ENCODE results near the gene SUGP2. TPM values are rescaled to one million over a fixed set of nuclear protein-coding genes. Genes with fewer than 3 reads are reported as not detected.

The SUGP2 gene
- total and polyA plus RNA-seq, 2 of the 13 experiments (the other 11 are each of a cell fraction or from before 2014, with no cell fraction given) = 40.6 to 57.7 TPM

DNA sequence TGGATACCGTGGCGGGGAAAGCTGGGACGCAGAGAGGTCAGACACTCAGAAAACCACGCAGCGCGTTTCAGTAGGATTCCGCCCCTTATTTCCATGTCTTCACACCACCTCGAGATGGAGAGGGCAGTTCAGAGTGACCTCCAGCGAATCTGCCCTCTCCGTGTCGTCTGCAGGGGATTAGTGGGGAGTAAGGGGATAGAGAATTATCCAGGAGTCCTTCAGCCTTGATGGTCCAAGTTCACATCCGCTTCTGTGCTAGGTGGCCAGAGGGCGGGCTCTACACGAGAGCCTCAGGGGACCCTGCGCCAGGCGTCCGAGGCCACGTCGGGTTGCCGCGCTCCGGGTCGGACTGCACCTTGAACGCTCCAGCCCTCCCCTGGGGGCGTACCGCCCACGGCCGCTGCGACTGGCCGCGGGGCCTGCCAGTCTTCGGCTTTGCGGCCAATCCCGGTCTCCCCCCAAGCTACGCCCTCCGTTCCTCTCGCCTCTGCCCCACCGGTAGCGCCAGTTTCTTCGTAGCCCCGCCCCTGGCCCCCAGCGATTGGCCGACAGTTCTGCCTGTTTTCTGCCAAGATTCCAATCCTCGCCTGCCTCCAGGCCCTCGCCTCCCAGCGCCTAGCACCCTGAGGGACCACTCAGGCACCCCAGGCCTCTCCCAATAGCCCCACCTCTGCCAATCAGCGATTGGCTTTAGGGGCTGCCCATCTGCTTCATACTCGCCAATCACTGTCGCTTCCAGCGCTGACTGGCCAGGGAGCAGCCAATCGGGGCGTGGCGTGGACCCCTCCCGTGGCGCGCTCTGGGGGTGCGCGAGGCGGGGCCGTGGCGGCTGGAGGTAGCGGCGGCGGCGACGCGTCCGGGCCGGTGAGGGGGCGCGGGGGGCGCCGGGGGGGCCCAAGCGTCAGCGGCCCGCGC lies 30.1 kb upstream of the SUGP2 start, which contains the start of gene SLC25A42 (continued):
- no peak; the same call in 1 of the 2 replicates for TF ChIP-seq ZNF776 (CRISPR knock-in tag; IDR thresholded peaks at IDR 0.05)
- TF ChIP-seq ZFX (CRISPR knock-in tag; IDR thresholded peaks at IDR 0.05; ENCODE audit: low read depth) = peak; percentile 40
- peak; percentile 51 for TF ChIP-seq RBM22 (optimal IDR thresholded peaks at IDR 0.05; ENCODE audit: low read length)
- no peak for TF ChIP-seq ZSCAN9 (CRISPR knock-in tag; IDR thresholded peaks at IDR 0.05; ENCODE audit: borderline replicate concordance)
- TF ChIP-seq ZNF816 (CRISPR knock-in tag; IDR thresholded peaks at IDR 0.05; ENCODE audit: borderline replicate concordance) = no peak
- TF ChIP-seq ASH2L (IDR thresholded peaks at IDR 0.05; ENCODE audit: insufficient read length, low read depth, low read length) = peak; percentile 63
- no peak; the same call in 1 of the 2 replicates for TF ChIP-seq KLF11 (CRISPR knock-in tag; IDR thresholded peaks at IDR 0.05)
- TF ChIP-seq SSRP1 (CRISPR knock-in tag; IDR thresholded peaks at IDR 0.05) = peak; percentile 61; the same call in 1 of the 2 replicates
- TF ChIP-seq NFATC3 (CRISPR knock-in tag; IDR thresholded peaks at IDR 0.05) = 0 out of 2 replicates have a peak, but pooled peaks have one; percentile 51
- TF ChIP-seq AKAP8 (CRISPR knock-in tag; IDR thresholded peaks at IDR 0.05) = peak; percentile 99
- no peak for TF ChIP-seq SUZ12 (IDR thresholded peaks at IDR 0.05; ENCODE audit: low read depth, low read length)
- no peak for TF ChIP-seq SETDB1 (CRISPR knock-in tag; IDR thresholded peaks at IDR 0.05; ENCODE audit: borderline replicate concordance)
- no peak for TF ChIP-seq ZFP62 (CRISPR knock-in tag; IDR thresholded peaks at IDR 0.05)
- TF ChIP-seq ATF7-NPFF (CRISPR knock-in tag; IDR thresholded peaks at IDR 0.05; ENCODE audit: low read depth) = peak; percentile 25
- TF ChIP-seq NR3C1 (CRISPR knock-in tag; IDR thresholded peaks at IDR 0.05) = no peak
- peak; percentile 24 for TF ChIP-seq ZNF891 (CRISPR knock-in tag; IDR thresholded peaks at IDR 0.05)
- no peak for TF ChIP-seq ARID2 (CRISPR knock-in tag; IDR thresholded peaks at IDR 0.05; ENCODE audit: borderline replicate concordance)
- TF ChIP-seq NR1H2 (CRISPR knock-in tag; IDR thresholded peaks at IDR 0.05; ENCODE audit: borderline replicate concordance, low read depth) = no peak
- no peak for TF ChIP-seq NFKBIZ (CRISPR knock-in tag; IDR thresholded peaks at IDR 0.05)
- peak; percentile 88; the same call in 1 of the 2 replicates for TF ChIP-seq THRA (CRISPR knock-in tag; IDR thresholded peaks at IDR 0.05; ENCODE audit: borderline replicate concordance)
- TF ChIP-seq HNF4A (CRISPR knock-in tag; IDR thresholded peaks at IDR 0.05) = peak; percentile 81
- TF ChIP-seq HOXA9 (CRISPR knock-in tag; IDR thresholded peaks at IDR 0.05; ENCODE audit: borderline replicate concordance) = no peak
- TF ChIP-seq CAMTA2 (CRISPR knock-in tag; IDR thresholded peaks at IDR 0.05; ENCODE audit: borderline replicate concordance) = no peak
- no peak for TF ChIP-seq HNRNPH1 (optimal IDR thresholded peaks at IDR 0.05; ENCODE audit: low read depth, low read length)
- TF ChIP-seq ZNF143 (CRISPR knock-in tag; IDR thresholded peaks at IDR 0.05) = 0 out of 2 replicates have a peak, but pooled peaks have one; percentile 14
- TF ChIP-seq ZNF12 (CRISPR knock-in tag; IDR thresholded peaks at IDR 0.05) = no peak
- TF ChIP-seq ZNF589 (CRISPR knock-in tag; conservative IDR thresholded peaks at IDR 0.05) = no peak
- no peak for TF ChIP-seq ZNF713 (CRISPR knock-in tag; IDR thresholded peaks at IDR 0.05)
- 0 out of 2 replicates have a peak, but pooled peaks have one; percentile 52 for TF ChIP-seq ZNF138 (CRISPR knock-in tag; IDR thresholded peaks at IDR 0.05; ENCODE audit: low read depth)
- TF ChIP-seq, protein P1, sequence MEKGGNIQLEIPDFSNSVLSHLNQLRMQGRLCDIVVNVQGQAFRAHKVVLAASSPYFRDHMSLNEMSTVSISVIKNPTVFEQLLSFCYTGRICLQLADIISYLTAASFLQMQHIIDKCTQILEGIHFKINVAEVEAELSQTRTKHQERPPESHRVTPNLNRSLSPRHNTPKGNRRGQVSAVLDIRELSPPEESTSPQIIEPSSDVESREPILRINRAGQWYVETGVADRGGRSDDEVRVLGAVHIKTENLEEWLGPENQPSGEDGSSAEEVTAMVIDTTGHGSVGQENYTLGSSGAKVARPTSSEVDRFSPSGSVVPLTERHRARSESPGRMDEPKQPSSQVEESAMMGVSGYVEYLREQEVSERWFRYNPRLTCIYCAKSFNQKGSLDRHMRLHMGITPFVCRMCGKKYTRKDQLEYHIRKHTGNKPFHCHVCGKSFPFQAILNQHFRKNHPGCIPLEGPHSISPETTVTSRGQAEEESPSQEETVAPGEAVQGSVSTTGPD (CRISPR knock-in tag; IDR thresholded peaks at IDR 0.05) = no peak
